Activated naive CD8-positive, alpha-beta T cell treated with anti-CD3 and anti-CD28 coated beads, Interleukin-2, amount 50 U/mL, for 24 hours (primary cell): ENCODE measurements around the gene TBC1D5.
"Not testable (repeated sequence)": the region's sequence is repeated elsewhere in the genome, so short reads cannot be mapped to it uniquely, and the experiment has no call there.

ENCODE experiments used
- ATAC-seq: fragments of 150-1000 bp; cut with Tn5 transposase; one replicate; pipeline ENCODE4 v1.10.0; 2021
- DNase-seq: peaks from one replicate; pipeline ENCODE4 v3.0.0; 2021
- H3K27ac Mint-ChIP-seq: one replicate; pipeline ENCODE4 v1.8.0; 2021; ENCODE audit warnings: mild to moderate bottlenecking, mixed read lengths
- H3K27me3 Mint-ChIP-seq: one replicate; pipeline ENCODE4 v1.8.0; 2021; ENCODE audit warnings: mixed read lengths
- H3K36me3 Mint-ChIP-seq: one replicate; pipeline ENCODE4 v1.8.0; 2021; ENCODE audit warnings: low read depth, mixed read lengths
- H3K4me1 Mint-ChIP-seq: one replicate; pipeline ENCODE4 v1.8.0; 2021; ENCODE audit warnings: mixed read lengths
- H3K4me3 Mint-ChIP-seq: one replicate; pipeline ENCODE4 v1.8.0; 2021; ENCODE audit warnings: mild to moderate bottlenecking, moderate library complexity, mixed read lengths
- H3K9me3 Mint-ChIP-seq: one replicate; pipeline ENCODE4 v1.8.0; 2021; ENCODE audit warnings: mixed read lengths

Gene TBC1D5

DNA sequence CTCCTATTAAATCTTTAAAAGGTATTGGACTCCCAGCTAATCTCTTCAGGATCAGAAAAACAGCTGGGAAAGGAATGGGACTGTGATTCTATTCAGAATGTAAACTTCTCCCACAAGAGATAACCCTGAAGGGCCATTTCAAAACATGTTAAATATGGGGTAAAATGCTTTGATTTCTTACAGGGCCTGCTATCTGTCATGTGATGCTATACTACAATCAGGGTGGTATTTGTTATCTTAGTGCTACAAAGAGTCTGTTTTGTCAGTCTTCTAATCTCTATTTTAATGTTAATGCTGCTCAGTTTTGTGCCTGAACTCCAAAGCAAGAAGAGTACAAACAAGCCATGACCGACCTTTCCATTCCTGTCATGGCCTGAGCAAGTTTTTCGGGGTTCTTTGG is 186.9 kb downstream of the TBC1D5 start:
- DNase-seq, result no peak
- H3K4me1 Mint-ChIP-seq, result peaks cover 2% of the 10 kb centered on the region
- no peak overlapping the region for H3K4me3 Mint-ChIP-seq
- H3K27ac Mint-ChIP-seq, result no peak overlapping the region
- no peak for ATAC-seq
- no peaks in the 10 kb centered on the region for H3K9me3 Mint-ChIP-seq
- peaks cover 7% of the 10 kb centered on the region for H3K36me3 Mint-ChIP-seq
- no peaks in the 10 kb centered on the region for H3K27me3 Mint-ChIP-seq

DNA sequence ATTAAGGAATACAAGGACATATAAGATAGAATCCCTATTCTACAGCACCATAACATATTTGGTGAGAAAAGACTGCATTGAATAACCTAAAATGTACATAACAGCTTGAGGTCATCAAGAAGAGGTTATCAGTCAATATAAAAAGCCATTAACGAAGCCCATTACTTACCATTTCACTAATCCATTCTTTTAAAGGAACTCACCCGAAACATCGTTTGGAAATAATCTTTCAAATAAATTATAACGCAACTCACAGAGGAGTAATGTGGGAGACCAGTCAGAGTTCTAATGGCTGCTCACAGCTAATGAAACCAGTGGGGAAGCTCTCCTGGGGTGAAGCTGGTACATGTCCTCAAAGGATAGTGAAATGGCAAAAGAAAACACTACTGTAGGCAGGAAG is 188.4 kb downstream of the TBC1D5 start:
- H3K9me3 Mint-ChIP-seq, result no peaks in the 10 kb centered on the region
- DNase-seq (no peak), ATAC-seq (no peak)
- H3K4me3 Mint-ChIP-seq, result no peak overlapping the region
- H3K36me3 Mint-ChIP-seq, result peaks cover 4% of the 10 kb centered on the region
- H3K27me3 Mint-ChIP-seq, result no peaks in the 10 kb centered on the region
- H3K4me1 Mint-ChIP-seq, result peaks cover 2% of the 10 kb centered on the region
- no peak overlapping the region for H3K27ac Mint-ChIP-seq

DNA sequence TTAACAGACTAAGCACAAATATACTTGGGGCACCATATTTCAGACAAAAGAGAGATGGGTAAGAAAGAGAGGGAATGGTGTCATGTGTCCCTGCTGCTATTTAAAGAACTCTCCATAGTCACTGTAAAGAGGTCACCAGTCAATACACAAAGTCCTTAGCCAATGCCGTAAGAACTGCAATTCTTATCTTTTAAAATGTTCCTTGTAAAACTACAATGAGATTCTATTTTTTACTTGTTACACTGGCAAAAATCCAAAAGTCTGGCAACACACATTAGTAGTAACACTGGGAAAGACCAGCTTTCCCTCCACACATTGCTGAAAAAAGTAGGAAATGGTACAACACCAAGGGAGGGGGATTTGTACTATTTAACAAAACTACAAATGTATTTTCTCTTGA is 189.4 kb downstream of the TBC1D5 start:
- DNase-seq (no peak), ATAC-seq (no peak)
- peaks cover 2% of the 10 kb centered on the region for H3K4me1 Mint-ChIP-seq
- H3K27me3 Mint-ChIP-seq, result no peaks in the 10 kb centered on the region
- no peak overlapping the region for H3K27ac Mint-ChIP-seq
- peaks cover 4% of the 10 kb centered on the region for H3K36me3 Mint-ChIP-seq
- H3K9me3 Mint-ChIP-seq, result no peaks in the 10 kb centered on the region
- no peak overlapping the region for H3K4me3 Mint-ChIP-seq

DNA sequence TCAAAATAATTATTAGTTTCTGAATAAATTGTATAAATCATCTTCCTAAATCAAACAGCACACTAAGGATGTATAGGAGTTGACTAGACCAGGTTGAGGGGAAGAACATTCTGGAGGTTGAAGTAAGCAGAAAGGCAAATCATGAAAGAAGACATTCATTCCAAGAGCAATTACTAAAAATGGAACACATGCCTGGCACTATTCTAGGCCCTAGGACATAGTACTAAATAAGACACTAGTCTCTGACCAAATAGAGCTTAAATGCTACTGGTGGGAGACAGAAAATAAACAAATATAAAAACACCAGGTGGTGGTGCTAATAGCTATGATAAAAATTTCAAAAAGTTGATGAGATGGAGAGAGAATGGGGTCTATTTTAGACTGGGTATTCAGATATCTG is 190.1 kb downstream of the TBC1D5 start:
- ATAC-seq (no peak), DNase-seq (no peak)
- H3K4me3 Mint-ChIP-seq, result no peak overlapping the region
- no peaks in the 10 kb centered on the region for H3K27me3 Mint-ChIP-seq
- H3K4me1 Mint-ChIP-seq, result no peaks in the 10 kb centered on the region
- no peaks in the 10 kb centered on the region for H3K9me3 Mint-ChIP-seq
- H3K36me3 Mint-ChIP-seq, result peaks cover 4% of the 10 kb centered on the region
- no peak overlapping the region for H3K27ac Mint-ChIP-seq

DNA sequence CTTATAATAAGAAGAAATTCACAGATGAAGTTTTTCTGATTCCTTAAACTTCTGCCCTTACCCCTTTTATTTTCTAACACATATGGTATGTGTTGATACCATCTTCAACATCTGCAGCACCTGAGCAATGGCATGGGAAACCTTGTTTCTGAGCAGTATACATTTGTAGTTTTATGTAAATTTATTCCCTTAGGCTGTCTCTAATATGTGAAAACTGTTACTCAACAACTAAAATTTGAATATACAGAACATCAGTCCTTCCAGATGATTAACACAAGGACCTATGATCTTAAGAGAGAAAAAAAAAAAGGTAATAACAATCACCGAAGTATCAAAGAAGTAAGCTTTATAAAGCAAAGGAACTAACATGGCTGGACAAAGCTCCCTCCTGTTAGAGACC is 190.5 kb downstream of the TBC1D5 start:
- H3K27me3 Mint-ChIP-seq, result no peaks in the 10 kb centered on the region
- no peaks in the 10 kb centered on the region for H3K4me1 Mint-ChIP-seq
- H3K36me3 Mint-ChIP-seq, result peaks cover 4% of the 10 kb centered on the region
- ATAC-seq, result no peak
- H3K9me3 Mint-ChIP-seq, result no peaks in the 10 kb centered on the region
- H3K4me3 Mint-ChIP-seq, result no peak overlapping the region
- no peak for DNase-seq
- H3K27ac Mint-ChIP-seq, result no peak overlapping the region

DNA sequence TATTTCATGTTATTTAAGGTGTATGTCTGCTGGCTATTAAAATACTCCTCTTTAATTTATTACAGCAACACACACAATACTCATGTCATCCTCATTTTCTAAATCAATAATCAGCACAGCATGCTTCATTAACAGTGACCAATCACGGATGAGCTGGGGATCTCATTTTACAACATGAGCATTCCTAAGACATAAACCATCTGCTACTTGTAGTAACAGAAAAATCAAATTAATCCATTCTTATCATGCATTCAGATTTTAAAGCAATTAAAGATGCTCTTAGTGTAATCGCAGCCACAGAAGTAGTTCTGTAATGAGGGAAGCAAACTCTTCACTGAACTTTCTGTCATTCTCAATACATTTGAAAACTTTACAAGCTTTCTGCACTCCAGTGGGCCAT is 191.1 kb downstream of the TBC1D5 start:
- no peak for ATAC-seq
- no peak overlapping the region for H3K4me3 Mint-ChIP-seq
- H3K27me3 Mint-ChIP-seq, result no peaks in the 10 kb centered on the region
- no peak for DNase-seq
- no peak overlapping the region for H3K27ac Mint-ChIP-seq
- H3K4me1 Mint-ChIP-seq, result no peaks in the 10 kb centered on the region
- peaks cover 3% of the 10 kb centered on the region for H3K36me3 Mint-ChIP-seq
- no peaks in the 10 kb centered on the region for H3K9me3 Mint-ChIP-seq

DNA sequence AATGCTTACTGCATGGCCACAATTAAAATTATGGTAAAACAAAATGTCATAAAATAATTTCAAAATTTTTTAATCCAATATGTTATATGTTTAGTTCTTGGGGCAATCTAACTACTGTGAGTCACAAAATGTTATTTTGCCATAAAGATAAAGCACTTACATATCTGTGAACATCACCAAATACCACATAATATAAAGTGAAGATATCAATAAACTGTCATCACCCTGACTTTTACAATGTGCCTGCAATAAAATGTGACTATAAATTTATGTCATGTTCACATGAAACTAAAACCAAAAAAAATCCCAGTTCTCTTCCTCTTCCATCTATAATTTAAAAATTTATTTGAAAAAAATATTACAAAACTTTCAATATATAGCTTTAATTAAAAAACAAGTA is 191.8 kb downstream of the TBC1D5 start:
- DNase-seq (no peak), ATAC-seq (no peak)
- no peaks in the 10 kb centered on the region for H3K4me1 Mint-ChIP-seq
- no peaks in the 10 kb centered on the region for H3K27me3 Mint-ChIP-seq
- H3K9me3 Mint-ChIP-seq, result no peaks in the 10 kb centered on the region
- peaks cover 2% of the 10 kb centered on the region for H3K36me3 Mint-ChIP-seq
- no peak overlapping the region for H3K27ac Mint-ChIP-seq
- no peak overlapping the region for H3K4me3 Mint-ChIP-seq

DNA sequence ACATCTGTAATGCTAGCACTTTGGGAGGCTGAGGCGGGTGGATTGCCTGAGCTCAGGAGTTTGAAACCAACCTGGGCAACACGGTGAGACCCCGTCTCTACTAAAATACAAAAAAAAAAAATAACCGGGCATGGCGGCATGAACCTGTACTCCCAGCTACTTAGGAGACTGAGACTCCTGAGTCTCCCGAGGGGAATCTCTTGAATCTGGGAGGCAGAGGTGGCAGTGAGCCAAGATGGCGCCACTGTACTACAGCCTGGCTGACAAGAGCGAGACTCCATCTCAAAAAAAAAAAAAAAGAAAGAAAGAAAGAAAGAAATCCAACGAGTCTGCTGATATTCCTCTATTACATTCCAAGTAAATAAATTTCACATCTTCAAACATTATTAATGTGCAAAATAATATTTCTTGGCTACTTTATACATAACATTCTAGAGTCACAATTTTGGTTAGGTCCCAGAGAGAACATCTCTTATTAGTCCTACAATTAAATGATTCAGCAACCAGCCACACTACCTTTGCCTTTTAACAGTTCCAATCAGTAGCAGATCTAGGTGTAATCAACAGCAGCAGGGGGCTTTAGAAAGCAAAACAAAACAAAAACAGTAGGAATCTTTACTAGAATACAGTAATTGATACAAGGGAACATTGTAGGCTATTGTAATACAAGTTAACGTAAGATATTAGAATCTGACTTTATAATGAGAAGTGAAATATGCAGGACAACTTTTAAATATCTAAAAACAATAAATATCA is 195.8 kb downstream of the TBC1D5 start:
- H3K27ac Mint-ChIP-seq, result no peak overlapping the region
- no peaks in the 10 kb centered on the region for H3K4me1 Mint-ChIP-seq
- no peak overlapping the region for H3K4me3 Mint-ChIP-seq
- no peaks in the 10 kb centered on the region for H3K27me3 Mint-ChIP-seq
- peaks cover under 1% of the 10 kb centered on the region for H3K9me3 Mint-ChIP-seq
- peaks cover 5% of the 10 kb centered on the region for H3K36me3 Mint-ChIP-seq
- ATAC-seq, result no peak
- no peak for DNase-seq

DNA sequence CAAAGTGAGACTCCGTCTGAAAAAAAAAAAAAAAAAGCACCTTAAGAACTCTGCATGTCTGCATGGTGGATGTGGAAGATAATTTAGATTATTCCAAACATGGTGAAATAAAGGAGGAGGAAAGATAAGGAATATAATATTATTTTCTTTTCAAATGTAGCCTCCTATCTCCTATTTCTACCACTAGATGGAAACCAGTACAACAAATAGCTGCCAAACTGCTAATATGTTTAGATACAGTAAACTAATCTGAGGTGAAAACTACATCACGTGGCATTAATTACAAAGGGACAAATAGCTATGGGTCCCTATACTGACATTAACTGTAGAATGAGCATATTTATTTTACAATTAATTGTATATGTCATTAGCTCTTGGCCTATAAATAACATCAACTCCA is 197.8 kb downstream of the TBC1D5 start:
- no peaks in the 10 kb centered on the region for H3K27me3 Mint-ChIP-seq
- no peak for ATAC-seq
- peaks cover 5% of the 10 kb centered on the region for H3K9me3 Mint-ChIP-seq
- DNase-seq, result no peak
- peaks cover 11% of the 10 kb centered on the region for H3K36me3 Mint-ChIP-seq
- H3K4me3 Mint-ChIP-seq, result no peak overlapping the region
- H3K4me1 Mint-ChIP-seq, result no peaks in the 10 kb centered on the region
- no peak overlapping the region for H3K27ac Mint-ChIP-seq

DNA sequence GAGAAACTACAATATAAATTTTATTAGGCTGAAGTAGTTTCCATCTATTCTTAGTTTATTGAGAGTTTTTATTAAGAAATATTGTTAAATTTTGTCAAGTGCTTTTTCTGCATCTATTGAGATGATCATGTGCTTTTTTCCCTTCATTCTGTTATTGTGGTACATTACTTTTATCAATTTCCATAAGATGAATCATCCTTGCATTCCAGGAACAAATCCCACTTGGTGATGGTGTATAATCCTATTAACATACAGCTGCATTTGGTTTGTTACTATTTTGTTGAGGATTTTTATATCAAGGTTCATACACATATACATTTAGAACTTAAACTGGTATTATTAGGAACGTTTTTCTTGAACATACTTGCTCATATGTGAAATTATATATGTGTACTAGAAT is 199.8 kb downstream of the TBC1D5 start:
- no peak for DNase-seq
- Mint-ChIP-seq H3K4me1 (no peaks in the 10 kb centered on the region), H3K4me3 (no peak overlapping the region), H3K27ac (no peak overlapping the region), H3K27me3 (no peaks in the 10 kb centered on the region), H3K9me3 (peaks cover 5% of the 10 kb centered on the region), H3K36me3 (peaks cover 19% of the 10 kb centered on the region)
- no peak for ATAC-seq

DNA sequence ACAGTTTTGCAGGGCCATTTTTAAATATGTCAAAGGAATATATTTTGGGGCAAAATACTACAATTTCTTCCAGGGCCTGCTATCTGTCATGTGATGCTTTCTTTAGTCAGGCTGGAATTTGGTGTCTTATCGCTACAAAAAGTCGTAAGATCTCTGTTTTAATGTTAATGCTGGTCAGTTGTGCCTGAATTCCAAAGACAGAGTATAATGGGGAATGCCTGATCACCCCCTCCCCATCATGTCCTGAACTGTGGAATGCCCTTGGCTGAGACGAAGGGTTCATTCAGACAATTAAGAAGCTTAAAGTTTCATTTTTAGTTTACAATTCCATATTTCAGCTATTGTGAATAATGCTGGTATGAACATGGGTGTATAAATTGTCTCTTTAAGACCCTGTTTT is 203.0 kb downstream of the TBC1D5 start:
- H3K27ac Mint-ChIP-seq, result no peak overlapping the region
- no peak overlapping the region for H3K4me3 Mint-ChIP-seq
- no peaks in the 10 kb centered on the region for H3K27me3 Mint-ChIP-seq
- no peak for DNase-seq
- no peak for ATAC-seq
- no peaks in the 10 kb centered on the region for H3K4me1 Mint-ChIP-seq
- peaks cover 5% of the 10 kb centered on the region for H3K9me3 Mint-ChIP-seq
- H3K36me3 Mint-ChIP-seq, result peaks cover 19% of the 10 kb centered on the region

DNA sequence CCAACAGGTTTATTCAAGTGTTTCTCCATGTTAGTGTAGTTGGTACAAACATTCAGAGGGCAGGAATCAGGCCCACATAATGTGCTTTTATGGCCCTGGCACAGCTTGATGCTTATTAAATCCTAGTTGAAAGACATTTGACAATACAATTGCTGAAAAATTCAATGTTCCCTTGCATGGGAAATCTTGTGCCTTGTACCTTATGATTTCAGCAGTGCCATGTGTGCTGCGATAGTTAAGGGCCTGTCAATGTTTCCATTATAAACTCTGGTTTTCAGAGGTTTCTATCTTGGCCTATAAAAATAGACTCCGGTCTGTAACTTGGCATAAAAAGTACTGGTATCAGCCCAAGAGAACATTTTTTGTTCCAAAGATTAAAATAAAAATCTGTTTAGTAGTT is 207.2 kb downstream of the TBC1D5 start:
- no peak overlapping the region for H3K4me3 Mint-ChIP-seq
- no peaks in the 10 kb centered on the region for H3K27me3 Mint-ChIP-seq
- H3K36me3 Mint-ChIP-seq, result peaks cover 10% of the 10 kb centered on the region
- no peak overlapping the region for H3K27ac Mint-ChIP-seq
- DNase-seq, result no peak
- no peak for ATAC-seq
- H3K9me3 Mint-ChIP-seq, result peaks cover 9% of the 10 kb centered on the region
- H3K4me1 Mint-ChIP-seq, result no peaks in the 10 kb centered on the region

DNA sequence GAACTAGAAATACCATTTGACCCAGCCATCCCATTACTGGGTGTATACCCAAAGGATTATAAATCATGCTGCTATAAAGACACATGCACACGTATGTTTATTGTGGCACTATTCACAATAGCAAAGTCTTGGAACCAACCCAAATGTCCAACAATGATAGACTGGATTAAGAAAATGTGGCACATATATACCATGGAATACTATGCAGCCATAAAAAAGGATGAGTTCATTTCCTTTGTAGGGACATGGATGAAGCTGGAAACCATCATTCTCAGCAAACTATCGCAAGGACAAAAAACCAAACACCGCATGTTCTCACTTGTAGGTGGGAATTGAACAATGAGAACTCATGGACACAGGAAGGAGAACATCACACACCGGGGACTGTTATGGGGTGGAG is 210.0 kb downstream of the TBC1D5 start:
- not testable (repeated sequence) for ATAC-seq, H3K4me3 Mint-ChIP-seq, H3K36me3 Mint-ChIP-seq, H3K27ac Mint-ChIP-seq, H3K4me1 Mint-ChIP-seq, H3K27me3 Mint-ChIP-seq, DNase-seq, H3K9me3 Mint-ChIP-seq

DNA sequence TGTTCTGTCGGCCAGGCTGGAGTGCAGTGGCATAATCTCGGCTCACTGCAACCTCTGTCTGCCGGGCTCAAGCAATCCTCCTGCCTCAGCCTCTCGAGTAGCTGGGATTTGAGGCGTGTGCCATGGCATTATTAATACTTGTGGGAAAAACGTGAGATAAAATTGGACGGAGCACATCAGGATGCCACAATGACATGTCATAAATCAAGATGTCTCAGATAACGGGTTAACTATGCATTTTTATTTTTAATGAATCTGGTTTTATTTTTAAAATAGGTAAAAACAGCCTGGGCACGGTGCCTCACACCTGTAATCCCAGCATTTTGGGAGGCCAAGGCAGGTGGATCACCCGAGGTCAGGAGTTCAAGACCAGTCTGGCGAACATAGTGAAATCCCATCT is 212.8 kb downstream of the TBC1D5 start:
- ATAC-seq (no peak), DNase-seq (no peak)
- H3K27ac Mint-ChIP-seq, result no peak overlapping the region
- peaks cover 9% of the 10 kb centered on the region for H3K9me3 Mint-ChIP-seq
- no peaks in the 10 kb centered on the region for H3K27me3 Mint-ChIP-seq
- no peaks in the 10 kb centered on the region for H3K4me1 Mint-ChIP-seq
- no peak overlapping the region for H3K4me3 Mint-ChIP-seq
- peaks cover 5% of the 10 kb centered on the region for H3K36me3 Mint-ChIP-seq

DNA sequence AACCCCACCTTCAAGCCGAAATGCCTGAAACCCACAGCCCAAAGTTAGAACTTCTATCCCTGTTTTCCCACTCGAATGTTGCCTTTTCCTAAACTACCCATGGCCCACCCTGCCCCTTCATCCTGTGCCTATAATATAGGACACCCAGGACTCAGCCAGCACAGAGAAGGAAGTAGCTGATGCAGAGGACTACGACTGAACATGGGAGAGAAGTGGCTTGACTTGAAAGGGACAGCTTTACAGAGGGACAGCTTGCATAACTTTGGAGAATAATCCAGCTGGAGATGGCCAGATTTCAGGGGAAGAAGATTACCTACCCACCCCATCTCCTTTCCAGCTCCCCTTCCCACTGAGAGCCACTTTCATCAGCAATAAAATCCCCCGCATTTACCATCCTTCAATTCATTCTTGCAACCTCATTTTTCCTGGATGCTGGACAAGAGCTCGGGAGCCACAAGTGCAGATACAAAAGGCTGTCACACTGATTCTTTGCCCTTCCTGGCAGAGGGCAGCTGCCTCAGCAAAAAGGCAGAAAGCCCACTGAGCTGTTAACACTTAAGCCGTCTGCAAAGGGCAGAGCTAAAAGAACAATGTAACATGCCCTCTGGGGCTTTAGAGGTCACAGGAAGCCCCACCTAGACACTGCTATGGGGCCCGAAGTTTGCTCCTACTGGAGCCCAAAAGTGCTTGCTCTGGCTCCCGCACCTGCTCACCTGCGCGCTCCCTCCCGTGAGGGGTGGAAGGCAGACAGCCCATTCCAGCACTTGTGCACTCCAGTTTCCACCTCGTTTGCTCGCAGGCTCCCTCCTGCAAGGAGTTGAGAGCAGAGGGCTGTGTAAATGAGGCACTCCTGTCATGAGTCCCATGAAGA is 224.0 kb downstream of the TBC1D5 start:
- peaks cover 2% of the 10 kb centered on the region for H3K4me1 Mint-ChIP-seq
- no peak overlapping the region for H3K27ac Mint-ChIP-seq
- no peaks in the 10 kb centered on the region for H3K27me3 Mint-ChIP-seq
- peaks cover 4% of the 10 kb centered on the region for H3K36me3 Mint-ChIP-seq
- H3K9me3 Mint-ChIP-seq, result no peaks in the 10 kb centered on the region
- no peak for ATAC-seq
- H3K4me3 Mint-ChIP-seq, result no peak overlapping the region
- no peak for DNase-seq
